Hepatocyte (in vitro differentiated cells): ENCODE data around the gene DEUP1.

Experiments
- EZH2 ChIP-seq: fragments of 200-600 bp; sonication (generic); IDR thresholded peaks from 2 replicates; pipeline ENCODE4 v1.6.1; 2016; ENCODE audit warnings: antibody characterized with exemption, mild to moderate bottlenecking, borderline replicate concordance
- EZH2phosphoT487 ChIP-seq: fragments of 200-600 bp; sonication (generic); IDR thresholded peaks from one replicate; pipeline ENCODE4 v1.6.1; 2018; ENCODE audit warnings: antibody characterized with exemption, mild to moderate bottlenecking, low read depth, moderate library complexity; ENCODE audit not compliant: unreplicated experiment, severe bottlenecking
- TF ChIP-seq, protein P1 (sequence below): fragments of 200-600 bp; sonication (generic); IDR thresholded peaks from 2 replicates; pipeline ENCODE4 v1.5.1; 2016; ENCODE audit warnings: antibody characterized with exemption, mild to moderate bottlenecking; ENCODE audit not compliant: poor library complexity

DNA sequence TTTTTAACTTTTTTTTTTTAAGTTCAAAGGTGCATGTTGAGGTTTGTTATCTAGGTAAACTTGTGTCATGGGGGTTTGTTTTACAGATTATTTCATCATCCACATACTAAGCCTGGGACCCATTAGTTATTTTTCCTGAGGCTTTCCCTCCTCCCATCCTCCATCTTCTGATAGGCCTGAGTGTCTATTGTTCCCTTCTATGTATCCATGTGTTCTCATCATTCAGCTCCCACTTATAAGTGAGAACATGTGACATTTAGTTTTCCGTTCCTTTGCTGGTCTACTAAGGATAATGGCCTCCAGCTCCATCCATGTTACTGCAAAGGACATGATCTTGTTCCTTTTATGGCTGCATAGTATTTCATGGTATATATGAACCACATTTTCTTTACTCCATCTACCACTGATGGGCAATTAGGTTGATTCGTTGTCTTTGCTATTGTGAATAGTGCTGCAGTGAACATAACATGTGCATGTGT, 14.4 kb downstream of the DEUP1 start:
- TF ChIP-seq, protein P1, sequence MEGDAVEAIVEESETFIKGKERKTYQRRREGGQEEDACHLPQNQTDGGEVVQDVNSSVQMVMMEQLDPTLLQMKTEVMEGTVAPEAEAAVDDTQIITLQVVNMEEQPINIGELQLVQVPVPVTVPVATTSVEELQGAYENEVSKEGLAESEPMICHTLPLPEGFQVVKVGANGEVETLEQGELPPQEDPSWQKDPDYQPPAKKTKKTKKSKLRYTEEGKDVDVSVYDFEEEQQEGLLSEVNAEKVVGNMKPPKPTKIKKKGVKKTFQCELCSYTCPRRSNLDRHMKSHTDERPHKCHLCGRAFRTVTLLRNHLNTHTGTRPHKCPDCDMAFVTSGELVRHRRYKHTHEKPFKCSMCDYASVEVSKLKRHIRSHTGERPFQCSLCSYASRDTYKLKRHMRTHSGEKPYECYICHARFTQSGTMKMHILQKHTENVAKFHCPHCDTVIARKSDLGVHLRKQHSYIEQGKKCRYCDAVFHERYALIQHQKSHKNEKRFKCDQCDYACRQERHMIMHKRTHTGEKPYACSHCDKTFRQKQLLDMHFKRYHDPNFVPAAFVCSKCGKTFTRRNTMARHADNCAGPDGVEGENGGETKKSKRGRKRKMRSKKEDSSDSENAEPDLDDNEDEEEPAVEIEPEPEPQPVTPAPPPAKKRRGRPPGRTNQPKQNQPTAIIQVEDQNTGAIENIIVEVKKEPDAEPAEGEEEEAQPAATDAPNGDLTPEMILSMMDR, result no peak
- no peak for TF ChIP-seq EZH2
- no peak for TF ChIP-seq EZH2phosphoT487
